SK-N-MC (cell line): Measurements from ENCODE around the gene EVX1.

ENCODE experiments used
- EZH2 ChIP-seq: fragments of 200-600 bp; sonication (generic); IDR thresholded peaks from one replicate; pipeline ENCODE4 v1.6.1; 2017; ENCODE audit warnings: antibody characterized with exemption
- FOXP2 ChIP-seq: optimal IDR thresholded peaks from 2 replicates; pipeline ENCODE3; 2011; ENCODE audit warnings: mild to moderate bottlenecking, moderate library complexity; ENCODE audit not compliant: insufficient read depth; ENCODE audit errors: extremely low read length, control extremely low read depth
- POLR2AphosphoS5 ChIP-seq: IDR thresholded peaks from 2 replicates; pipeline ENCODE4 v1.6.1; 2012; ENCODE audit warnings: mild to moderate bottlenecking, low read depth, low read length, borderline replicate concordance

DNA sequence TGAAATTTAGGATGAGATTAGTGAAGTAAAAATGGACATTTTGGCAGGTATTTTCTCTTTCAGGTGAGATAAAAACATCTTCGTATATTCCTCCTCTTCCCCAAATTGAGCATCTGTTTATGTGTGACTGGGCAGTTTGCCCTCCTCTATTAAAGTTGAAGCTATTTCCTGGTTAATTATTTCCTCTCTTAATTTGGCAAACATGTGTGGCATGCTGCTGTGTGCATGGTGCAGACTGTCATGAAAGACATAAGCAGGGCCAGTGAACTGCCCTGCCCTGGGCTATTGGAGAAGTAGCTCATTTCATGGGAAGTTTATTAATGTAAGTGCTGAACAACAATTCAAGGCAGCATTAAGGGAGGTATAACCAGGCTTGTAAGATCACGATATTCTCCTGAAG is 52.6 kb downstream of the EVX1 start:
- TF ChIP-seq POLR2AphosphoS5 (no peak), EZH2 (no peak), FOXP2 (no peak)
